HG03066 (cell line): Measurements from ENCODE around the gene PSMA6.
"Not testable (repeated sequence)": the region's sequence is repeated elsewhere in the genome, so short reads cannot be mapped to it uniquely, and the experiment has no call there.

Experiments
- ATAC-seq: cut with Tn5 transposase; IDR thresholded peaks from one replicate; pipeline ENCODE4 v1.9.1; 2021; ENCODE audit warnings: low read depth; ENCODE audit not compliant: unreplicated experiment

Gene PSMA6

DNA sequence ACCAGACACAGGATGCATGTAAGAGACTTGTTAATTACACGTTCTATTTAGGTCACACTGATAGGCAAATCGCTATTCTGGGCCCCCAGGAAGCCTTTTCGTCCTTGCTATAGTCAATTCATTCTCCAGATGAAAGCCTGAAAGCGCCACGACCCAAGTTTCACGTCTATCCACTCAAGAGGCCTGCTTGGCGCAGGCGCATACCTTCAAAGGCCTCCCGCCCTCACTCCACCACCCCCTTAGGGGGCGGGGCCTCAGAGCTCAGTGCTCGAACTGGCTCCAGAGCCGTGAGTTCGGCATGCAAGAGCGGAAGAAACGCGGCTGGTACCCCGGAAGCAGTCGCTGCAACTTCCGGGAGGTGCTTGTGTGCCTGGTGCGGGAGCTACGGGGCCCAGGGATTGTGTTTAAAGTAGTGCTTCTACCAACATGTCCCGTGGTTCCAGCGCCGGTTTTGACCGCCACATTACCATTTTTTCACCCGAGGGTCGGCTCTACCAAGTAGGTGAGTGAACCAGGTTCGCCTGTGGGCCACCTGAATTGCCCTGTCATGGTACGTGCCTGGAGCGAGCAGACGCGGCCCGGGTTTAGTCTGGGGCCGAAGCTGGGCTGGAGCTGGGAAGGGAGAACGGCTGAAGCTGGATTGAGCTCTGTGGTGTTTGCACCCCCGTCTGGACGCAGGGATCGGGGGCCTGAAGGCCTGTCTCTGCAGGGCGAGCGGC, at the start of gene PSMA6:
Gene PSMA6 (plus strand): TSS at position 332 of the 719 bp plus-strand sequence. CDS start 95 bp downstream, at position 427.
- ATAC-seq = peak; percentile 90

GRCh38 chr14:35242599-35243311, 49.4 kb upstream of the PSMA6 start:
- no peak for ATAC-seq

DNA sequence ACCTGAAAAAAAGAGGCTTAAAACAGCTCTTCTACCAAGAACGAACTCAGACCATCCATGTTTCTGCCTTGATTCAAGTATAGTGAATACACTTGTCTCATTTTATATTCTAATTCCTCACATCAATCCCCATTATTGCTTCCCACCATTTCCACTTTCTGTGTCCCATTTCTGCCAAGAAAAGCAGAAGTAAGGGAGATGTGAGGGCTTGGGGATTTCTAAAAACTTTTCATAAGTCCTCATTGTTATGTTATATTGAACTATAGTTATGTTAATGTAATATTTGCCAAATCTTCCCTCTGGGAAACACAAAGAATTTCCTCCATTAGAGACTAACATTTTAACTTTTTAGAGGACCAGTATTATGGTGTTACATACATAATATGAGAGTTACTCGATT, 48.2 kb upstream of the PSMA6 start:
- no peak for ATAC-seq

GRCh38 chr14:35244542-35244941, 47.6 kb upstream of the PSMA6 start:
- ATAC-seq = no peak

DNA sequence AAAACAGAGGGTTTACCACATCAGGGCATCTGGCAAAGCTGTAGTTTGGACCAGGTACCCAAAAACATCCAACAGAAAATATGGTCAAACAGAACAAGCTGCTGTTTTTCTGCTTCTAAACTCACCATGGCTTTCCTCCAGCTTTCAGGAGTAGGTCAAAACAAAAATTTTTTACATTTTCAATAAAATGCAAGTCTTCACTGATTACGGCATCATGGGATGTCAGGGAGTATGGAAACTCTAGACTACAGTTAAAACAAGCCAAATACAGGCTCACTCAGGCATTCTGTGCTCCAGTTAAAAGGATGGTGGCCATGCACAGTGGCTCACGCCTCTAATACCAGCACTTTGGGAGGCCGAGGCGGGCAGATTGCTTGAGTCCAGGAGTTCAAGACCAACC, 47.1 kb upstream of the PSMA6 start:
- no peak for ATAC-seq

GRCh38 chr14:35247777-35248475, 44.3 kb upstream of the PSMA6 start:
- ATAC-seq = no peak

- ATAC-seq = no peak
Measured at GRCh38 chr14:35248476-35248788, 43.8 kb upstream of the PSMA6 start.

- no peak for ATAC-seq
Measured at GRCh38 chr14:35250319-35250718, 41.9 kb upstream of the PSMA6 start.

DNA sequence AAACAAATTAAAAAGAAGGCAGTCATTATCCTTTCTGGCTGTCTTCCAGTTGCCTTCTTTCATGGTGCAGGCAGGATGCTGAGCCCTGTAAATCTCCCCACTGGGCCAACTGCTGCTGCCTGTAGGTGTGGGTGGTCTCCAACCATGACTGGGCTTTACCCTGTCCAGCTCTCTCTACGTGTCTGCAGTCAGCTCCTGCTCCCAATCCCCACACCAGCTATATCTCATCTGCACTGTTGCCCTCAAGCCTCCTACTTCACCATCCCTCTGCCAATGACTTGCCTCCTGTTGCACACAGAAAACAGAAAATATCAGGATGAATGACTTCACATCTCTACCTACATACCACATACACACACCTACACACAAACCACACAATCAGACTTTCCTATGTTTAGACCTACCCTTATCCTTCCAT, 39.7 kb upstream of the PSMA6 start:
- no peak for ATAC-seq

- ATAC-seq = not testable (repeated sequence)
Measured at GRCh38 chr14:35253056-35253455, 39.1 kb upstream of the PSMA6 start.

DNA sequence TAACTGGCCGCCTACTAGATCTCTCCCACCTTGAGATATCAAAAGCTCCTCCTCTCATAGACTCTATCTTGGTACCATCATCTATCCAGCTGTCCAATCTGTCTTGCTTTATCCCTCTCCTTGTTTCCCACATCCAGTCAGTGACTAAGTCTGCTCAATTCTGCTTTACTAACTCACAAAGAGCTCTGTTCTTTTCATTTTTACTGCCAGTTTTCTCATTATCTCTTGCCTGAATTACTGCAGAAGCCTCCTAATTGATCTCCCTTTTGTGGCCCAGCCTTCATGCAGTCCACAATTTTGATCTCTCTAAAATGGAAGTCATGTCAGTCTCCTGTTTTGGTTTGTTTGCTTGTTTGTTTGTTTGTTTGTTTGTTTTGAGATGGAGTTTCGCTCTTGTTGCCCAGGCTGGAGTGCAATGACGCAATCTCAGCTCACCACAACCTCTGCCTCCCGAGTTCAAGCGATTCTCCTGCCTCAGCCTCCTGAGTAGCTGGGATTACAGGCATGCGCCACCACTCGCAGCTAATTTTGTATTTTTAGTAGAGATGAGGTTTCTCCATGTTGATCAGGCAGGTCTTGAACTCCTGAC, 38.1 kb upstream of the PSMA6 start:
- not testable (repeated sequence) for ATAC-seq

DNA sequence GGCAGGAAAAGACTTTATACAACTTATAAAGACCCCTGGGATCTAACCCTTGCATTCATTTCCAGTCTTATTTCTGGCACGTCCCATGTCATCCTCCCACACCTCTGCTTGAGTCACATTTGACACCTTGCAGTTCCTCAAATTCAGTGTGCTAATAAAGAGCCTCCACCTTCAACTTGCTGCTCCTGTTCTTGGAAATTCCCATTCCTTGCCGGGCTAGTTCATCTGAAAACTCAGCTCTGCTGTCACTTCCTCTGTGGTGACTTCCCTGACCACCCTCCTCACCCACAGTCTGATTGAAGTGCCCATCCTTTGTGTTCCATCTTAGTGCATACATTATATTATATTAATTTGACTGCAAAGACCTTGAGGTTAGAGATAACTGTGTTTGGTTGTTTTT, 37.4 kb upstream of the PSMA6 start:
- no peak for ATAC-seq

GRCh38 chr14:35255711-35256110, 36.5 kb upstream of the PSMA6 start:
- no peak for ATAC-seq

DNA sequence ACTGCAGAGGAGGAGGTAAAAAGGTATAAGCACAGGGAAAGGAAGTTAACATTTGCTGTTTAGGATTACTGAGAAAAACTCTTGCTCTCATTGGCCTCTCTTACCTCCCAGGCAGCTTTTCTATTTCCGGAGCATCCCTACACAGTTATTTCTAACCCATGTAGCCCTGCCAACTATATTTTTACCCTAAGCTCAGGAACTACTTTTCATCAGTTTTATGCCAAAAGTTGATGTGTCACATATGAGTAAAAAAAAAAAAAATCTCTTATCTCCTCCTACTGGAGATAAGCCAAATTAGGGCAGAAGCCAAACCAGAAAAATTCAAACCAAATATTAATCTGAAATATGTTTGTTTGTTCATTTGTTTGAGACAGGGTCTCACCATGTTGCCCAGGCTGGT, 34.4 kb upstream of the PSMA6 start:
- ATAC-seq = no peak

DNA sequence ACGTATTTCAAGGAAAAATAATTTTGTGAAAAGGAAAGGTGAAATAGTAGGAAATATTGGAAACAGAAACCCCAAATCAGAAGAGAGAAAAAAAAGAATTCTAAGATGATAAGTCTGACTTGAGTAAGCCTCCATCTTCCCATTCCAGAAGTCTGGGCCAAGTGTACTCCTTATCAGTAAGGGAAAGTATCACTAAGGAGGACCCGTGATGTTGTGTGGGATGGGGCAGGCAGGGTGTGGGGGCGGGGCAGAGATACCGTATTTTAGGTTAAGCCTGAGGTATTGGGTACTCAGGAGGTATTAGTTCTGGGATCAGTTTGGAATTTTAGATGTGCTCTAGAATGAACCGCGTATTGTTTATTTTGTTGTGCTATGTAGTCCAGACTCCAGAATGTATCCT, 33.8 kb upstream of the PSMA6 start:
- ATAC-seq = no peak

- no peak for ATAC-seq
Measured at GRCh38 chr14:35261774-35262173, 30.4 kb upstream of the PSMA6 start.

- ATAC-seq = no peak
Measured at GRCh38 chr14:35262436-35262835, 29.7 kb upstream of the PSMA6 start.

GRCh38 chr14:35268946-35269345, 23.2 kb upstream of the PSMA6 start:
- ATAC-seq = no peak

DNA sequence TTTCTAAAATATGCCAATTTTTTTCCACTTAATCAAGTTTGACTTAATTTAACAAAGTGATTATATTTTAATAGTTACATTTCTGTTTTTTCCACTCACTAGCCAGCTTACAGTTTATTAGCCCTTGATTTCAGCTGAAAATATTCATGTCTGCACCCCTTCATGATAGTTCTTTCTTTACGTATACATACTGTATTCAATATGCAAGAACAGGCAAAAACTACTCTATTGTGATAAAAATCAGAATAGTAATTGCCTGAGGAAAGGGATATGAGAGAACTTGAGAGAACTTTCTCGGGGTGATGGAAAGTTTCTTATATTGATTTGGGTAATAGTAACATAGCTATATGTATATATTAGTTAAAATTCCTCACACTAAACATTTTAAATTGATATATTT, 17.4 kb upstream of the PSMA6 start:
- no peak for ATAC-seq

DNA sequence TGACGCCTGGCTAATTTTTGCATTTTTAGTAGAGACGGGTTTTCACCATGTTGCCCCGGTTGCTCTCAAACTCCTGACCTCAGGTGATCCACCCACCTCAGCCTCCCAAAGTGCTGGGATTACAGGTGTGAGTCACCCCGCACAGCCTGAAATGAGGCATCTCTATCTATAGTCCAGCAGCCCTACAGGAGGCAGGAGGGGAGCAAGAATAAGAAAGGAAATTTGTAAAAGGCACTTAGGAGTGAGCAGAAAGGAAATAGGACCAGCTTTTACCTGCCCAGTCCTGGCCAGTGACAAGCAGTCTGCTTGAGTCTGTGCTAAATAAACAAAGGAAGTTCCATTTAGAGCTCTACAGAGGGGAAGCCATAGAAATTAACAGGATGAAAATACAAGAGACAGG, 15.0 kb upstream of the PSMA6 start:
- no peak for ATAC-seq

DNA sequence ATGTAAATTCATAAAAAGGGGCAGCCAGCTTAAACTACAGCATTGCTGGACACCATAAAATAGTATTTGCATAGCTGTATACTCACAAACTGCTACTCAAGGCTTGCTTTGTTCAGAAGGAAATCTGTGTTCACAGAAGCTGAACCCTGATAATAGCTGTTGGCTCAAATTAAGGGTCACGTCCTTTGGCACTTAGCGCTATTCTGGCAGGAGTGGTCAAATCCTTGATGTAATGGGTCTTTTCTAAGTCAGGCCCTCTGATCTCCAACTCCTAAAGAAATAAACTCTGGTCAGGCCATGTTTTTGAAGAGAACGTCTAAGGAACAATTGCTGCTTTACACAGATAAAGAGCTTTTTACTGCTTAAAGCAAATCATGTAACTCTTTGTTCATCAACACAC, 12.8 kb upstream of the PSMA6 start:
- ATAC-seq = no peak
